HEK293 (cell line): Measurements from ENCODE around the gene FKBP5.

Experiments used
- ATF2 ChIP-seq: fragments of 450-650 bp; formaldehyde crosslinking; IDR thresholded peaks from 2 replicates; pipeline ENCODE4 v1.5.1; 2016; ENCODE audit warnings: missing biosample characterization, missing genetic modification characterization, low read depth
- EGR2 ChIP-seq: fragments of 450-650 bp; formaldehyde crosslinking; IDR thresholded peaks from 2 replicates; pipeline ENCODE4 v1.5.1; 2016; ENCODE audit warnings: low read depth, missing biosample characterization, missing genetic modification characterization
- HOXC10 ChIP-seq: sonication (generic); formaldehyde crosslinking; IDR thresholded peaks from 2 replicates; pipeline ENCODE4 v1.8.1; 2023; ENCODE audit warnings: mild to moderate bottlenecking, missing genetic modification reagents
- INSM2 ChIP-seq: fragments of 450-650 bp; formaldehyde crosslinking; IDR thresholded peaks from 2 replicates; pipeline ENCODE4 v1.5.1; 2016; ENCODE audit warnings: missing biosample characterization, missing genetic modification characterization
- REST ChIP-seq: fragments of 450-650 bp; formaldehyde crosslinking; IDR thresholded peaks from 2 replicates; pipeline ENCODE4 v1.5.1; 2016; ENCODE audit warnings: missing biosample characterization, missing genetic modification characterization
- YY2 ChIP-seq: fragments of 450-650 bp; formaldehyde crosslinking; IDR thresholded peaks from 2 replicates; pipeline ENCODE4 v1.5.1; 2016; ENCODE audit warnings: missing biosample characterization, missing genetic modification characterization
- ZBTB17 ChIP-seq: fragments of 450-650 bp; formaldehyde crosslinking; IDR thresholded peaks from 2 replicates; pipeline ENCODE4 v1.5.1; 2016; ENCODE audit warnings: missing biosample characterization, missing genetic modification characterization
- ZBTB26 ChIP-seq: fragments of 450-650 bp; formaldehyde crosslinking; optimal IDR thresholded peaks from 2 replicates; pipeline ENCODE3; 2016; ENCODE audit warnings: missing biosample characterization, mild to moderate bottlenecking, missing genetic modification characterization
- ZBTB7A ChIP-seq: fragments of 450-650 bp; formaldehyde crosslinking; IDR thresholded peaks from 2 replicates; pipeline ENCODE4 v1.5.1; 2016; ENCODE audit warnings: low read depth, missing biosample characterization, missing genetic modification characterization
- ZNF132 ChIP-seq: fragments of 450-650 bp; formaldehyde crosslinking; IDR thresholded peaks from 2 replicates; pipeline ENCODE4 v1.5.1; 2017; ENCODE audit warnings: missing biosample characterization, missing genetic modification characterization, borderline replicate concordance
- ZNF2 ChIP-seq: fragments of 450-650 bp; formaldehyde crosslinking; IDR thresholded peaks from 2 replicates; pipeline ENCODE4 v1.5.1; 2016; ENCODE audit warnings: missing biosample characterization, missing genetic modification characterization
- ZNF211 ChIP-seq: fragments of 450-650 bp; formaldehyde crosslinking; IDR thresholded peaks from 2 replicates; pipeline ENCODE4 v1.5.1; 2016; ENCODE audit warnings: low read depth, missing biosample characterization, missing genetic modification characterization
- ZNF366 ChIP-seq: fragments of 450-650 bp; formaldehyde crosslinking; conservative IDR thresholded peaks from 2 replicates; pipeline ENCODE4 v1.5.1; 2016; ENCODE audit warnings: missing biosample characterization, missing genetic modification characterization
- ZNF561 ChIP-seq: fragments of 450-650 bp; IDR thresholded peaks from 2 replicates; pipeline ENCODE4 v1.5.1; 2018; ENCODE audit warnings: missing biosample characterization, missing genetic modification characterization, borderline replicate concordance
- ZNF610 ChIP-seq: fragments of 450-650 bp; formaldehyde crosslinking; IDR thresholded peaks from 2 replicates; pipeline ENCODE4 v1.5.1; 2016; ENCODE audit warnings: missing biosample characterization, missing genetic modification characterization, borderline replicate concordance
- ZNF621 ChIP-seq: fragments of 450-650 bp; formaldehyde crosslinking; IDR thresholded peaks from 2 replicates; pipeline ENCODE4 v1.5.1; 2017; ENCODE audit warnings: missing biosample characterization, missing genetic modification characterization
- ZNF670 ChIP-seq: fragments of 450-650 bp; formaldehyde crosslinking; IDR thresholded peaks from 2 replicates; pipeline ENCODE4 v1.5.1; 2016; ENCODE audit warnings: missing biosample characterization, missing genetic modification characterization, low read depth
- ZNF677 ChIP-seq: fragments of 450-650 bp; IDR thresholded peaks from 2 replicates; pipeline ENCODE4 v1.5.0; 2018; ENCODE audit warnings: missing biosample characterization, mild to moderate bottlenecking, missing genetic modification characterization, moderate library complexity
- ZNF747 ChIP-seq: fragments of 450-650 bp; formaldehyde crosslinking; IDR thresholded peaks from 2 replicates; pipeline ENCODE4 v1.5.1; 2016; ENCODE audit warnings: missing biosample characterization, missing genetic modification characterization
- ZNF76 ChIP-seq: fragments of 450-650 bp; formaldehyde crosslinking; IDR thresholded peaks from 2 replicates; pipeline ENCODE4; 2016; ENCODE audit warnings: low read depth, missing biosample characterization, missing genetic modification characterization, borderline replicate concordance
- ZNF791 ChIP-seq: fragments of 450-650 bp; formaldehyde crosslinking; IDR thresholded peaks from 2 replicates; pipeline ENCODE4 v1.5.1; 2016; ENCODE audit warnings: missing biosample characterization, missing genetic modification characterization
- ZSCAN30 ChIP-seq: fragments of 450-650 bp; IDR thresholded peaks from 2 replicates; pipeline ENCODE4 v1.5.1; 2018; ENCODE audit warnings: missing biosample characterization, mild to moderate bottlenecking, missing genetic modification characterization, moderate library complexity
- ZXDB ChIP-seq: fragments of 450-650 bp; formaldehyde crosslinking; IDR thresholded peaks from 2 replicates; pipeline ENCODE4 v1.5.1; 2016; ENCODE audit warnings: missing biosample characterization, missing genetic modification characterization

FKBP5 gene

GRCh38 chr6:35727935-35728682 is 39.4 kb upstream of the FKBP5 start (continued):
- TF ChIP-seq INSM2 (tag by site-specific recombination) (0 out of 2 replicates have a peak, but pooled peaks have one; percentile 6), ZNF670 (tag by site-specific recombination) (no peak), HOXC10 (CRISPR knock-in tag) (0 out of 2 replicates have a peak, but pooled peaks have one; percentile 86), ZNF76 (tag by site-specific recombination) (peak; percentile 25; the same call in 1 of the 2 replicates), ZBTB7A (tag by site-specific recombination) (no peak), YY2 (tag by site-specific recombination) (no peak), ZXDB (peak; percentile 44; the same call in 1 of the 2 replicates), ZNF366 (tag by site-specific recombination) (0 out of 2 replicates have a peak, but pooled peaks have one; percentile 11), ZBTB26 (tag by site-specific recombination) (peak; percentile 93), ZNF211 (tag by site-specific recombination) (no peak), ZNF2 (tag by site-specific recombination) (0 out of 2 replicates have a peak, but pooled peaks have one; percentile 16), EGR2 (tag by site-specific recombination) (no peak), ZNF610 (tag by site-specific recombination) (0 out of 2 replicates have a peak, but pooled peaks have one; percentile 31), ZBTB17 (tag by site-specific recombination) (peak; percentile 97), ZNF677 (no peak), ZNF747 (tag by site-specific recombination) (no peak), REST (tag by site-specific recombination) (0 out of 2 replicates have a peak, but pooled peaks have one; percentile 33), ZSCAN30 (tag by site-specific recombination) (peak; percentile 41; the same call in 1 of the 2 replicates), ATF2 (tag by site-specific recombination) (no peak), ZNF621 (tag by site-specific recombination) (no peak), ZNF791 (tag by site-specific recombination) (no peak), ZNF132 (tag by site-specific recombination) (no peak), ZNF561 (tag by site-specific recombination) (peak; percentile 75; the same call in 1 of the 2 replicates)
